Liver (tissue), 9 donors: ENCODE measurements around the gene RIIAD1. TPM values are rescaled to one million over a fixed set of nuclear protein-coding genes. Genes with fewer than 3 reads are reported as not detected.
"Not testable (repeated sequence)": the region's sequence is repeated elsewhere in the genome, so short reads cannot be mapped to it uniquely, and the experiment has no call there.

ENCODE experiments used
- DNase-seq: peaks from one replicate; pipeline ENCODE4 v3.0.0-alpha.2; 2017; ENCODE audit warnings: low spot score
- H3K27ac ChIP-seq, 2 donors: one replicate each; pipeline ENCODE4 v1.7.0; 2013; ENCODE audit warnings: inconsistent platforms in 2 of 2, low read length in 2 of 2, control low read depth in 1 of 2, low read depth in 1 of 2, mild to moderate bottlenecking in 1 of 2
- H3K27me3 ChIP-seq, 4 donors: one replicate each; pipeline versions ENCODE4 v1.6.1 to v1.7.0; 2013; ENCODE audit warnings: low read length in 3 of 4, inconsistent platforms in 1 of 4, mild to moderate bottlenecking in 1 of 4, moderate library complexity in 1 of 4; ENCODE audit not compliant: control insufficient read depth in 4 of 4, insufficient read depth in 4 of 4
- H3K36me3 ChIP-seq, 4 donors: one replicate each; pipeline versions ENCODE4 v1.6.1 to v1.7.0; 2013; ENCODE audit warnings: low read length in 3 of 4, mild to moderate bottlenecking in 3 of 4, low read depth in 1 of 4, moderate library complexity in 1 of 4; ENCODE audit not compliant: control insufficient read depth in 4 of 4, insufficient read depth in 3 of 4
- H3K4me1 ChIP-seq, 4 donors: one replicate each; pipeline versions ENCODE4 v1.6.1 to v1.7.0; 2013; ENCODE audit warnings: low read length in 3 of 4, mild to moderate bottlenecking in 3 of 4, moderate library complexity in 1 of 4; ENCODE audit not compliant: control insufficient read depth in 4 of 4, insufficient read depth in 4 of 4
- H3K4me3 ChIP-seq, 3 donors: one replicate each; pipeline versions ENCODE4 v1.6.1 to v1.7.0; 2013; ENCODE audit warnings: low read length in 3 of 3, control low read depth in 1 of 3, low read depth in 1 of 3, mild to moderate bottlenecking in 1 of 3
- H3K9ac ChIP-seq, 2 donors: one replicate each; pipeline ENCODE4 v1.7.0; 2013; ENCODE audit warnings: low read length in 2 of 2, mild to moderate bottlenecking in 2 of 2, moderate library complexity in 2 of 2, control low read depth in 1 of 2, low read depth in 1 of 2
- H3K9me3 ChIP-seq, 4 donors: one replicate each; pipeline versions ENCODE4 v1.6.1 to v1.7.0; 2013; ENCODE audit warnings: low read length in 3 of 4; ENCODE audit not compliant: control insufficient read depth in 4 of 4
- EGR1 ChIP-seq, 2 donors: IDR thresholded peaks; 2 replicates each; pipeline ENCODE4 v1.6.1; 2016 to 2018; ENCODE audit warnings: antibody characterized with exemption in 2 of 2, low read depth in 2 of 2
- FOXA1 ChIP-seq: IDR thresholded peaks from 2 replicates; pipeline ENCODE4 v1.6.1; 2016; ENCODE audit warnings: antibody characterized with exemption
- FOXA2 ChIP-seq: IDR thresholded peaks from 2 replicates; pipeline ENCODE4 v1.6.1; 2016; ENCODE audit warnings: antibody characterized with exemption
- GABPA ChIP-seq, 2 donors: IDR thresholded peaks in 1 of 2; conservative IDR thresholded peaks in 1 of 2; 2 replicates each; pipeline ENCODE4 v1.6.1; 2016; ENCODE audit warnings: antibody characterized with exemption in 2 of 2, mild to moderate bottlenecking in 1 of 2, moderate library complexity in 1 of 2
- HNF4G ChIP-seq: IDR thresholded peaks from 2 replicates; pipeline ENCODE4 v1.6.1; 2016; ENCODE audit warnings: antibody characterized with exemption
- JUND ChIP-seq, 2 donors: IDR thresholded peaks; 2 replicates each; pipeline ENCODE4 v1.6.1; 2016; ENCODE audit warnings: antibody characterized with exemption in 2 of 2
- NR2F2 ChIP-seq: IDR thresholded peaks from 2 replicates; pipeline ENCODE4 v1.6.1; 2016; ENCODE audit warnings: antibody characterized with exemption
- RAD21 ChIP-seq, 2 donors: IDR thresholded peaks; 2 replicates each; pipeline ENCODE4 v1.6.1; 2016; ENCODE audit warnings: antibody characterized with exemption in 2 of 2, mild to moderate bottlenecking in 2 of 2
- RXRA ChIP-seq, 2 donors: IDR thresholded peaks; 2 replicates each; pipeline ENCODE4 v1.6.1; 2017 to 2018; ENCODE audit warnings: antibody characterized with exemption in 2 of 2, mild to moderate bottlenecking in 1 of 2
- SP1 ChIP-seq: IDR thresholded peaks from 2 replicates; pipeline ENCODE4 v1.6.1; 2018; ENCODE audit warnings: antibody characterized with exemption, mild to moderate bottlenecking
- YY1 ChIP-seq: IDR thresholded peaks from 2 replicates; pipeline ENCODE4 v1.6.1; 2016; ENCODE audit warnings: antibody characterized with exemption, mild to moderate bottlenecking
- WGBS: extraction: QIAGEN DNeasy Blood & Tissue Kit; methylation state at CpG from one replicate; pipeline ENCODE4 v1.1.7; 2013; 5-methylcytosine and 5-hydroxymethylcytosine counted together
- polyA plus RNA-seq, 2 donors: library from polyadenylated mRNA; stranded (reverse) in 1 of 2; unstranded in 1 of 2; fragments of 200-250 nt in 1 of 2; fragments of >200 nt in 1 of 2; fragmentation: Nextera tagmentation in 1 of 2; extraction: Ambion mirVana in 1 of 2; gene quantifications; one replicate each; pipeline versions ENCODE4 v1.2.1 to v1.2.3, GENCODE V29; 2013 to 2015
- total RNA-seq, 2 donors: library from RNA; depleted of rRNA; stranded (reverse); fragments of >200 nt; gene quantifications; one replicate each; pipeline ENCODE4 v1.2.3, GENCODE V29; 2014
- TF ChIP-seq, protein P1 (sequence below): IDR thresholded peaks from 2 replicates; pipeline ENCODE4 v1.6.1; 2016; ENCODE audit warnings: antibody characterized with exemption
- TF ChIP-seq, protein P2 (sequence below): fragments of 150-350 bp; IDR thresholded peaks from 2 replicates; pipeline ENCODE4 v1.5.1; 2017; ENCODE audit warnings: improper control_type of control experiment, low read depth, low read length; ENCODE audit not compliant: missing input control
- TF ChIP-seq, protein P3 (sequence below): IDR thresholded peaks from 2 replicates; pipeline ENCODE4 v1.6.1; 2016; ENCODE audit warnings: antibody characterized with exemption
- TF ChIP-seq, protein P4 (sequence below): IDR thresholded peaks from 2 replicates; pipeline ENCODE4 v1.6.1; 2016; ENCODE audit warnings: antibody characterized with exemption
- donor health status: healthy.
- donor health status: healthy.
- donor health status: healthy.
- donor health status: healthy.
- donor health status: healthy.

RIIAD1 gene
- total and polyA plus RNA-seq, 4 donors, result not detected

DNA sequence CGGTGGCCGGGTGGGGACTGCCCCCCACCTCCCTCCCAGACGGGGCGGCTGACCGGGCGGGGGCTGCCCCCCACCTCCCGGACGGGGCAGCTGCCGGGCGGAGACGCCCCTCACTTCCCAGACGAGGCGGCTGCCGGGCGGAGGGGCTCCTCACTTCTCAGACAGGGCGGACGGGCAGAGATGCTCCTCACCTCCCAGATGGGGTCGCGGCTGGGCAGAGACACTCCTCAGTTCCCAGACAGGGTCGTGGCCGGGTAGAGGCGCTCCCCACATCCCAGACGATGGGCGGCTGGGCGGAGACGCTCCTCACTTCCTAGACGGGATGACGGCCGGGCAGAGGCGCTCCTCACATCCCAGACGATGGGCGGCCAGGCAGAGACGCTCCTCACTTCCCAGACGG lies 47.9 kb downstream of the RIIAD1 start:
- WGBS, result 90% methylated on average over 34 of the region's 34 CpGs
- H3K27ac ChIP-seq, DNase-seq, H3K4me3 ChIP-seq, H3K36me3 ChIP-seq, H3K4me1 ChIP-seq, H3K27me3 ChIP-seq, H3K9me3 ChIP-seq, H3K9ac ChIP-seq: not testable (repeated sequence)

DNA sequence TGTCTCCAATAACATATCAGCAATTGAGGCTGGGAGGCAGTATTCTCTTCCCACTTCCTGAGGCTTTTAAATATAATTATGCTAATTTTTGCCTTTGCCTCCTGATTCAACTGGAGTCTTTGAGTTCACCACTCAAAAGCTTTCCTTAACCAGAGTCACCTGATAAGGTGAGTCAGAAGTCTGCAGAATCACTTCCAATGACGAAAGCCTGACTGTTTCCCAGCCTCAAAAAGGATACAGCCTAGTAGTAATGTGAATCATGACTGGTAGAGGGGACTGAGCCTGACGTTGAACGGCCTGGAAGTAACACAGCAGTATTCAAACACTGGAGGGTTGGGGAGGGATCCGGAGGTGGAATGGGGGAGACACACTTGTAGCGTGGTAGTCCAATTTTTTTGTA lies 52.4 kb downstream of the RIIAD1 start:
- Histone ChIP-seq H3K4me3 (no peak overlapping the region), H3K27me3 (no peaks in the 10 kb centered on the region), H3K9ac (no peak overlapping the region), H3K4me1 (peaks cover 0 to 4% (median 1%) of the 10 kb centered on the region in 4 donors), H3K36me3 (peaks cover 0 to 14% (median 2%) of the 10 kb centered on the region in 4 donors), H3K9me3 (no peaks in the 10 kb centered on the region), H3K27ac (no peak overlapping the region)
- DNase-seq, result no peak
- 86% methylated on average over 5 of the region's 5 CpGs for WGBS
- no peak for TF ChIP-seq RAD21 (IDR thresholded peaks at IDR 0.05)

DNA sequence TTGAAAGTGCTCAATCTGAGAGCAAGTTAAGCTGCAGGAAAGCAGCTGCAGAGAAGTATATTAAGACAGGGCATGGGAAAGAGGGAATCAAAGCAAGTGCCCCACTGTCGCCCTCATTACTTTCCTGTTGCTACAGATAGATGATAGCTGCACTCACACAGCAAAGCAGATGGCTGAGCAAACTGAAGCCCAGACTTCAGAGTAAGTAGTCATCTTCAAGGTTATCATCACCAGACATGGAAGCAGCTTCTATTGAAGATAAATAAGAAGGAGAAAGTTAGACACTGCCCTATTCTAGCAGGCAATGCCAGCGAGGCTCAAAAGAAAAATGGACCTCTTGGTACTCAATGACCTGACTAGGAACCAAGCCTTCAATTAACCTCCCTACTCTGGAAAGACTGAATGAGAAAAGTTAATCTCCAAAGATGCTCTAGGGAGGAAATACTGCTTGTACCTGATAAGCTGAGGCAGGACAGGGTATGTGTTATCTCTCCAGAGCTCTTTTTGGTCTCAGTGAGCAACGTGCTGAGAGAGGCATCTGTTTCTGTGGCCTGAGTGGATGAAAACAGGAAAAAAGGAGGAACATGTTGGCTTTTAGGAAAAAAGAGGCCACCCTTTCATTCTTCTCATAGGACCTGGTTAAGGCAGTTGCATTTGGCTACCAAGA lies 53.1 kb downstream of the RIIAD1 start:
- no peak overlapping the region for H3K4me3 ChIP-seq
- WGBS, result 69% methylated on average over 3 of the region's 3 CpGs
- H3K9ac ChIP-seq, result no peak overlapping the region
- no peak overlapping the region for H3K27ac ChIP-seq
- no peak for DNase-seq
- peaks cover 0 to 14% (median 4%) of the 10 kb centered on the region in 4 donors for H3K36me3 ChIP-seq
- TF ChIP-seq JUND (IDR thresholded peaks at IDR 0.05) (no peak), SP1 (no peak), RAD21 (IDR thresholded peaks at IDR 0.05) (no peak), HNF4G (no peak), FOXA2 (no peak), YY1 (no peak), EGR1 (IDR thresholded peaks at IDR 0.05; ENCODE audit: low read depth in 2 of 2) (no peak), RXRA (IDR thresholded peaks at IDR 0.05) (no peak), GABPA (IDR thresholded peaks at IDR 0.05 in 1 of 2, conservative IDR thresholded peaks at IDR 0.05 in 1 of 2) (no peak), NR2F2 (no peak), FOXA1 (no peak)
- TF ChIP-seq, protein P1, sequence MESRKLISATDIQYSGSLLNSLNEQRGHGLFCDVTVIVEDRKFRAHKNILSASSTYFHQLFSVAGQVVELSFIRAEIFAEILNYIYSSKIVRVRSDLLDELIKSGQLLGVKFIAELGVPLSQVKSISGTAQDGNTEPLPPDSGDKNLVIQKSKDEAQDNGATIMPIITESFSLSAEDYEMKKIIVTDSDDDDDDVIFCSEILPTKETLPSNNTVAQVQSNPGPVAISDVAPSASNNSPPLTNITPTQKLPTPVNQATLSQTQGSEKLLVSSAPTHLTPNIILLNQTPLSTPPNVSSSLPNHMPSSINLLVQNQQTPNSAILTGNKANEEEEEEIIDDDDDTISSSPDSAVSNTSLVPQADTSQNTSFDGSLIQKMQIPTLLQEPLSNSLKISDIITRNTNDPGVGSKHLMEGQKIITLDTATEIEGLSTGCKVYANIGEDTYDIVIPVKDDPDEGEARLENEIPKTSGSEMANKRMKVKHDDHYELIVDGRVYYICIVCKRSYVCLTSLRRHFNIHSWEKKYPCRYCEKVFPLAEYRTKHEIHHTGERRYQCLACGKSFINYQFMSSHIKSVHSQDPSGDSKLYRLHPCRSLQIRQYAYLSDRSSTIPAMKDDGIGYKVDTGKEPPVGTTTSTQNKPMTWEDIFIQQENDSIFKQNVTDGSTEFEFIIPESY, result no peak
- TF ChIP-seq, protein P2, sequence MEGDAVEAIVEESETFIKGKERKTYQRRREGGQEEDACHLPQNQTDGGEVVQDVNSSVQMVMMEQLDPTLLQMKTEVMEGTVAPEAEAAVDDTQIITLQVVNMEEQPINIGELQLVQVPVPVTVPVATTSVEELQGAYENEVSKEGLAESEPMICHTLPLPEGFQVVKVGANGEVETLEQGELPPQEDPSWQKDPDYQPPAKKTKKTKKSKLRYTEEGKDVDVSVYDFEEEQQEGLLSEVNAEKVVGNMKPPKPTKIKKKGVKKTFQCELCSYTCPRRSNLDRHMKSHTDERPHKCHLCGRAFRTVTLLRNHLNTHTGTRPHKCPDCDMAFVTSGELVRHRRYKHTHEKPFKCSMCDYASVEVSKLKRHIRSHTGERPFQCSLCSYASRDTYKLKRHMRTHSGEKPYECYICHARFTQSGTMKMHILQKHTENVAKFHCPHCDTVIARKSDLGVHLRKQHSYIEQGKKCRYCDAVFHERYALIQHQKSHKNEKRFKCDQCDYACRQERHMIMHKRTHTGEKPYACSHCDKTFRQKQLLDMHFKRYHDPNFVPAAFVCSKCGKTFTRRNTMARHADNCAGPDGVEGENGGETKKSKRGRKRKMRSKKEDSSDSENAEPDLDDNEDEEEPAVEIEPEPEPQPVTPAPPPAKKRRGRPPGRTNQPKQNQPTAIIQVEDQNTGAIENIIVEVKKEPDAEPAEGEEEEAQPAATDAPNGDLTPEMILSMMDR, result no peak
- TF ChIP-seq, protein P3, sequence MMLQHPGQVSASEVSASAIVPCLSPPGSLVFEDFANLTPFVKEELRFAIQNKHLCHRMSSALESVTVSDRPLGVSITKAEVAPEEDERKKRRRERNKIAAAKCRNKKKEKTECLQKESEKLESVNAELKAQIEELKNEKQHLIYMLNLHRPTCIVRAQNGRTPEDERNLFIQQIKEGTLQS, result no peak
- TF ChIP-seq, protein P4, sequence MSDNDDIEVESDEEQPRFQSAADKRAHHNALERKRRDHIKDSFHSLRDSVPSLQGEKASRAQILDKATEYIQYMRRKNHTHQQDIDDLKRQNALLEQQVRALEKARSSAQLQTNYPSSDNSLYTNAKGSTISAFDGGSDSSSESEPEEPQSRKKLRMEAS, result no peak
- no peaks in the 10 kb centered on the region for H3K9me3 ChIP-seq
- no peaks in the 10 kb centered on the region for H3K27me3 ChIP-seq
- peaks cover 0 to 4% (median 1%) of the 10 kb centered on the region in 4 donors for H3K4me1 ChIP-seq
